ENCODE data around the gene HOXD8.

DNA sequence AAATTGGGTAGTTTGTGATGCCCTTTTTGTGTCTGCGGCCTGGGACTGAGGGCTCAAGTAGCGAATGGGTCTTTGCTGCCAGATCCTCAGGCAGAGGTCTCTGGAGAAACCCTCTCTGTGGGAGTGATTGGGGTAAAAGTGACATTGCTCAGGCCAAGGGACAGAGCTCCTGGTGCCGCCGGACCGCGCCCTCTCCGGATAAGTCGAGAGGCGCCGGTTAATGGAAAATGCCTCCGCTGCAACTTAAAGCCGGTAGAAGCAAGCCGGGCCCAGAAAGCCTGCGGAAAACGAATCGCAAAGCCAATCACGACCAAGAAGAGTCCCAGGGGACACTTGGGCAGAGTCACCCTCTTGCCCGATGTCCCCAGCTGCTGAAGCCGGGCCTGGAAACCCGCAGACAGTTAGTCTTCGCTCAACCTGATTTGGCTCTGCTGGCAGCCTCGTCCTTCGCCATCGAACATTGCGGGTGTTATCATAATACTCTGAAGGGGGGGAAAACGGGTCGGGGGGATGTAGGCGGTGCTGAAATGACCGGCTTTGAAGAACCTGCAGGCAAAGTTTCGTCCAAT, 30.3 kb upstream of the HOXD8 start:
- TF ChIP-seq SIN3A (IDR thresholded peaks at IDR 0.05; ENCODE audit: borderline replicate concordance, insufficient read depth, low read length) (no peak), TAF1 (IDR thresholded peaks at IDR 0.05; ENCODE audit: borderline replicate concordance, insufficient read depth, low read length) (no peak)
